C4-2B (cell line): ENCODE results near the gene CALCOCO1.

Experiments used
- CTCF ChIP-seq: fragments of 450-650 bp; conservative IDR thresholded peaks from 2 replicates; pipeline ENCODE4 v1.5.1; 2017; ENCODE audit warnings: mild to moderate bottlenecking
- ZFX ChIP-seq: fragments of 450-650 bp; IDR thresholded peaks from 2 replicates; pipeline ENCODE4 v1.6.1; 2017

GRCh38 chr12:53743266-53744129 is 16.2 kb upstream of the CALCOCO1 start:
- TF ChIP-seq CTCF (peak; percentile 96), ZFX (no peak)
